LNCaP clone FGC (cell line): ENCODE results near the gene ACOT7.

ENCODE experiments used
- DNase-seq: peaks from one replicate; pipeline ENCODE4 v3.0.0-alpha.2; 2011; ENCODE audit warnings: low read depth
- H3K4me3 ChIP-seq: 2 replicates; pipeline ENCODE4 v1.5.1; 2011; ENCODE audit warnings: mild to moderate bottlenecking, low read depth, low read length, control low read depth
- TF ChIP-seq, protein P1 (sequence below): IDR thresholded peaks from 2 replicates; pipeline ENCODE4 v1.5.1; 2012; ENCODE audit warnings: mild to moderate bottlenecking; ENCODE audit not compliant: control insufficient read depth, insufficient read depth; ENCODE audit errors: extremely low read depth

The ACOT7 gene

DNA sequence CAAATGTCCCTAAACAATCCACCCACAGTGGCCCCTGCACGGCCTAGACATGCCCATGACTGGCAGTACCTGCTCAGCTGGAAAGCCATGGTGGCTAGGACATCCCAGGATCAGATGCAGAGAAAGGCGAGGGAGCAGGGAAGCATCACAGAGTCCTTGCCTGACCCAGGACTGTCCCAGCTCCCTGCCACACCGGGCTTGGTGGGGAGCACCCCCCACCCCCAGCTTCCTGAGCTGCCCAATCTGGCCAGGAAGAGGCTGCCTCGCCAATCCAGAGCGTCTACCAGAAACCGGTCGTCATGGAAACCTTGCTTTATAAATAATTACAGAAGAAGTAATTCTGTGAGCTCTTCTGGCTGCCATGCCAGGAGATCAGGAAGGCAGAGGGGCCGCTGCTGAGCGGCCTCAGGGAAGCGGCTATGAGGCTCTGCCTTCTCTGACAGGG lies 34.8 kb downstream of the ACOT7 start:
- H3K4me3 ChIP-seq: no peak overlapping the region
- TF ChIP-seq, protein P1, sequence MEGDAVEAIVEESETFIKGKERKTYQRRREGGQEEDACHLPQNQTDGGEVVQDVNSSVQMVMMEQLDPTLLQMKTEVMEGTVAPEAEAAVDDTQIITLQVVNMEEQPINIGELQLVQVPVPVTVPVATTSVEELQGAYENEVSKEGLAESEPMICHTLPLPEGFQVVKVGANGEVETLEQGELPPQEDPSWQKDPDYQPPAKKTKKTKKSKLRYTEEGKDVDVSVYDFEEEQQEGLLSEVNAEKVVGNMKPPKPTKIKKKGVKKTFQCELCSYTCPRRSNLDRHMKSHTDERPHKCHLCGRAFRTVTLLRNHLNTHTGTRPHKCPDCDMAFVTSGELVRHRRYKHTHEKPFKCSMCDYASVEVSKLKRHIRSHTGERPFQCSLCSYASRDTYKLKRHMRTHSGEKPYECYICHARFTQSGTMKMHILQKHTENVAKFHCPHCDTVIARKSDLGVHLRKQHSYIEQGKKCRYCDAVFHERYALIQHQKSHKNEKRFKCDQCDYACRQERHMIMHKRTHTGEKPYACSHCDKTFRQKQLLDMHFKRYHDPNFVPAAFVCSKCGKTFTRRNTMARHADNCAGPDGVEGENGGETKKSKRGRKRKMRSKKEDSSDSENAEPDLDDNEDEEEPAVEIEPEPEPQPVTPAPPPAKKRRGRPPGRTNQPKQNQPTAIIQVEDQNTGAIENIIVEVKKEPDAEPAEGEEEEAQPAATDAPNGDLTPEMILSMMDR: no peak
- DNase-seq: no peak

DNA sequence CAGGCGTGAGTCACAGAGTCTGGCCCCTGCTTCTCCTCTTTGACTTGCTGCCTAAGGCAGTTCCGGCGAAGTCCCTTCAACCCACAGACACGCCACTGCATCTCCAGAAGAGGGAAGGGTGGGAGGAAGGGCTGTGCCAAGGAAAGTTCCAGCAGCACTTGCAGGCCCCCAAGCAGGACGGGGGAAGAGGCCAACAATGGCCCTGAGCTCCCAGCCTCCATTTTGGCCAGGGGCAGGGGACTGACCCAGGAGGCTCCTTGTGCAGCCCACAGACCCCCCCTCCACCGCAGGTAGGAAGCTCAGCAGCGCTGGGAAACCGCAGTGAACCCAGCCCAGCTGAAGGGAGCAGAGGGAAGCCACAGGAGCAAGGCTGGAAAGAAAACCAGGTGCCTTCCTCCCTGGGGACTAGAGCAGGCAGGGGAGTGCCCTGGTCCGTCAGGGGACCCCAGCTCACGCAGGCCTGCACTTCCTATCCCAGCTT lies 35.4 kb downstream of the ACOT7 start:
- no peak overlapping the region for H3K4me3 ChIP-seq
- no peak for DNase-seq
- TF ChIP-seq, protein P1: no peak

DNA sequence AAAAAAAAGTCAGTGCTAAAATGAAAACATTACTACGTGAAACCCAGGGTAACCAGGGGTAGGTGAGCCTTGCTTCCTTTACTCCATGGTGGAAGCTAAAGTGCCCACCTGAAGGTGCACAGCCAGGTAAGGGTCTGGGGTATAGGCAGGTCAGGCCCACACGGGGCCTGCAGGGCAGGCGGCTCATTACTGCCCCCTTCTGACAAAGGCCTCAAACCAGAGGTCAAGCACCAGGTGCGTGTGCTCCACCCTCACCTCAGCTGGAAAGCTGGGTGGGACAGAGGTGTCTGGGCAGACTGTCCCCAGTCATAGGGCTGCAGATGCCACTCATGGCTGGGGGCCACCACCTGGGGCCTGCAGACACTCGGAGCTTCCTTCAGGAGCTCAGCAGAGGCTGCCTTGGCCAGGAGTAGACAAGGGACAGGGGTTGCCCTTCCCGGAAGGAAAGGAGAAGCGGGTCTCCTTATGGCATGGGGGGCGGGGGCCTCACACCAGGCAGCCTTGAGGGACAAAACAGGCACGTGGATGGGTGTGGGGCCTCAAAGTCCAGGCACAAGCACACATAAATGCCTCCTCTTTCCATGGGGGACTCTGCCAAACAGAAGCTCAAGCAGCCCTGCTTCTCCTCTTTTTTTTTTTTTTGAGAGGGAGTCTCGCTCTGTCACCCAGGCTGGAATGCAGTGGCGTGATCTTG lies 36.2 kb downstream of the ACOT7 start:
- no peak overlapping the region for H3K4me3 ChIP-seq
- no peak for DNase-seq
- TF ChIP-seq, protein P1: no peak

DNA sequence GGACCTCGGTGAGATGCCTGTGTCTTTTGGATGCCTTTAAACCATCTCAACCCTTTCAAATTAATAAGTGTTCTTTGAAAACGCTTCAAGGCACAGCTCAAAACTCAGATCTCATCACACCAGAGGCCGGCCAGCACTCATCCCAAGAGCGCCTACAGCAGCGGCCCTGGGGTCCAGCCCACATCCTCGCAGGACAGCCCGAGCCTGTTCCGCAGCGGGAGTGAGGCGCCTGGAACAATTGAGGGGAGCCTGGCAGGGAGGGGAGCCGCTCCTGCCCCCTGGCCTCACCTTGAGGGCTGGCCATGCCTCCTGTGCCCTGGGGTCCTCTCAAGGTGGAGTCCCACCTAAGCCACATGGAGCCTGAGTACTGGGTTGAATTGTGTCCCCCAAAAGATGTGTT lies 37.9 kb downstream of the ACOT7 start:
- TF ChIP-seq, protein P1: no peak

DNA sequence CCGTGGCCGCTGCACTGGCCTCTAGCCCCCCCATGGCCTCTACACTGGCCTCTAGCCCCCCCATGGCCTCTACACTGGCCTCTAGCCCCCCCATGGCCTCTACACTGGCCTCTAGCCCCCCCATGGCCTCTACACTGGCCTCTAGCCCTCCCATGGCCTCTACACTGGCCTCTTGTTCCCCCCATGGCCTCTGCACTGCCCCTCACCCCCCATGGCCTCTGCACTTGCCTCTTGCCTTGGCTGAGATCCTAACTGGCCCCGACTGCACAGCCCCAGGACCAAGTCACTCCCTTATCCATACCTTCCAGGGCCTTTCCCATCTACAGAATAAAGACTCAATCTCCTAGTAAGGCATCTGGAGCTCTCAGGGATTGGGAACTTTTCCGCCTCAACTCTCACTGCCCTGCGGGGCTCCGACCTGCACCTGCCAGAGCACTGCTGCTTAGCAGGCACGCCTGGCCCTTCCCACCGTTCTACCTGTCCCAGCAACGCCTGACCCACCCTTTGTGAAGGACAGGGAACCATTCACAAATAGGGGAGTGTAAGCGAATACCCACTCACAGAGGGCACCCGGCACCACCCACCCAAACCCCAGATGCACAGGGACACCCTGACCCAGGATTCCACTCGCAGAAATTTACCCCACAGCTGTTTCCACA lies 38.8 kb downstream of the ACOT7 start:
- no peak overlapping the region for H3K4me3 ChIP-seq
- DNase-seq: no peak
- TF ChIP-seq, protein P1: no peak

More for the DNA sequence above, 37.9 kb downstream of the ACOT7 start:
- H3K4me3 ChIP-seq: no peak overlapping the region
- DNase-seq: no peak

DNA sequence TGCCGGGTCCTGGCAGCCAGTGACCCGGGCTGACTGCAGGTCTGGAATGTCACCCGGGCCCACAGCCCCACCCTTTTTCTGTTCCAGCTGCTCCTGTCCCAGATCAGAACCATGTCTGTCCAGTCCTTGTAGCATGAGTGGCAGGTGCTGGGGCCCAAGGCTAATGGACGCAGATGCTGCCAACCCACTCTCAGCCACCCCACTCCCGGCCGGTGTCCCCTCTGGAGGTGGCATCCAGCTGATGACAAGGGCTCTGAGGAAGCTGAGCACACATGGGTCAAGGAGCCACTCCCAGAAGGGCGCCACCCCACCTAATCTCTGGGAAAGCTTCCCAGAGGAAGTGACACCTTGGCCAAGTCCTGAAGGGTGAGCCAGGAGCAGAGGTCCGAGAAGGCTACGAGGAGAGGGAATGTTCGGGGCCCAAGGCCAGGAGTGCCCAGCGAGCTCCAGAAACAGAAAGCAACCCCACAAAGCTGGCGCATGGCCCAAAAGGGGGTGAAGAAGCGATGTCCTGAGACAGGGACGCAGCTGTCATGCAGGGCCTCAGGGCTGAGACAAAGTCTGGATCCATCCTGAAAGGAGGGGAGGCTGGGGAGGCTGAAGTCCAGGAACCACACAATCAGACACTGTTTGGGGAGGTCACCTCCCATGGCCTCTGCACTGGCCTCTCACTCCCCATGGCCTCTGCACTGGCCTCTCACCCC lies 39.5 kb downstream of the ACOT7 start:
- no peak overlapping the region for H3K4me3 ChIP-seq
- TF ChIP-seq, protein P1: no peak

More for the DNA sequence above, 39.5 kb downstream of the ACOT7 start:
- DNase-seq: peak; percentile 47
